ENCODE data around the gene ANKRD27.

Gene ANKRD27

GRCh38 chr19:32674931-32675719 lies at the start of gene ANKRD27:
Gene ANKRD27 (minus strand): TSS chr19:32675180. CDS start chr19:32659015, 16,165 bp downstream.
- TF ChIP-seq CTCF (IDR thresholded peaks at IDR 0.05; ENCODE audit: low read depth, low read length, missing control alignments): no peak

GRCh38 chr19:32720936-32721250 lies 45.9 kb upstream of the ANKRD27 start:
- H3K27ac ChIP-seq: no peak overlapping the region
- in situ Hi-C loops (cut with HindIII; ENCODE audit: low pct_ligation_motif_present, low sequenced_read_pairs): no loop called here
- no peak overlapping the region for H3K4me3 ChIP-seq (ENCODE audit: low read depth, low read length)
- H3K27me3 ChIP-seq (replicated peaks): no peaks in the 10 kb centered on the region
- no peaks in the 10 kb centered on the region for H3K36me3 ChIP-seq (replicated peaks)
- TF ChIP-seq CTCF (IDR thresholded peaks at IDR 0.05; ENCODE audit: low read depth, low read length, missing control alignments): no peak
- DNase-seq: no peak

More at GRCh38 chr19:32674931-32675719, at the start of gene ANKRD27:
- H3K36me3 ChIP-seq (replicated peaks): no peaks in the 10 kb centered on the region
- H3K27me3 ChIP-seq (replicated peaks): peaks cover 23% of the 10 kb centered on the region
- peak within 1 kb of the TSS; percentile 82 for H3K4me3 ChIP-seq (ENCODE audit: low read depth, low read length)
- peak within 1 kb of the TSS; percentile 26 for H3K27ac ChIP-seq
- in situ Hi-C loops (cut with HindIII; ENCODE audit: low pct_ligation_motif_present, low sequenced_read_pairs): no loop called here
- peak; percentile 96 for DNase-seq

GRCh38 chr19:32720216-32720935 lies 45.4 kb upstream of the ANKRD27 start:
- no peaks in the 10 kb centered on the region for H3K27me3 ChIP-seq (replicated peaks)
- H3K36me3 ChIP-seq (replicated peaks): no peaks in the 10 kb centered on the region
- H3K27ac ChIP-seq: no peak overlapping the region
- no peak for DNase-seq
- in situ Hi-C loops (cut with HindIII; ENCODE audit: low pct_ligation_motif_present, low sequenced_read_pairs): no loop called here
- no peak for TF ChIP-seq CTCF (IDR thresholded peaks at IDR 0.05; ENCODE audit: low read depth, low read length, missing control alignments)
- no peak overlapping the region for H3K4me3 ChIP-seq (ENCODE audit: low read depth, low read length)

- H3K27me3 ChIP-seq (replicated peaks): no peaks in the 10 kb centered on the region
- H3K27ac ChIP-seq: no peak within 1 kb of the TSS
- no peak within 1 kb of the TSS for H3K4me3 ChIP-seq (ENCODE audit: low read depth, low read length)
- in situ Hi-C loops (cut with HindIII; ENCODE audit: low pct_ligation_motif_present, low sequenced_read_pairs): no loop called here
- no peak for DNase-seq
- H3K36me3 ChIP-seq (replicated peaks): peaks cover under 1% of the 10 kb centered on the region
- TF ChIP-seq CTCF (IDR thresholded peaks at IDR 0.05; ENCODE audit: low read depth, low read length, missing control alignments): no peak
Measured at GRCh38 chr19:32719611-32720059, 44.7 kb upstream of the ANKRD27 start, which contains the start of gene TDRD12. Gene TDRD12 (plus strand): TSS chr19:32719767. CDS start chr19:32720073, 306 bp downstream.

GRCh38 chr19:32718286-32718685 lies 43.3 kb upstream of the ANKRD27 start:
- H3K27ac ChIP-seq: no peak overlapping the region
- no peaks in the 10 kb centered on the region for H3K27me3 ChIP-seq (replicated peaks)
- no peak for TF ChIP-seq CTCF (IDR thresholded peaks at IDR 0.05; ENCODE audit: low read depth, low read length, missing control alignments)
- in situ Hi-C loops (cut with HindIII; ENCODE audit: low pct_ligation_motif_present, low sequenced_read_pairs): no loop called here
- peaks cover 2% of the 10 kb centered on the region for H3K36me3 ChIP-seq (replicated peaks)
- no peak overlapping the region for H3K4me3 ChIP-seq (ENCODE audit: low read depth, low read length)
- DNase-seq: no peak

Data from brain microvascular endothelial cell (primary cell).